ENCODE results near the gene RND2. TPM values are rescaled to one million over a fixed set of nuclear protein-coding genes. Genes with fewer than 3 reads are reported as not detected.

The RND2 gene
- total and polyA plus RNA-seq, 9 of the 15 experiments (the other 6 are each of a cell fraction or from before 2014, with no cell fraction given) = 0.15 to 1.9 (median 0.98) TPM

DNA sequence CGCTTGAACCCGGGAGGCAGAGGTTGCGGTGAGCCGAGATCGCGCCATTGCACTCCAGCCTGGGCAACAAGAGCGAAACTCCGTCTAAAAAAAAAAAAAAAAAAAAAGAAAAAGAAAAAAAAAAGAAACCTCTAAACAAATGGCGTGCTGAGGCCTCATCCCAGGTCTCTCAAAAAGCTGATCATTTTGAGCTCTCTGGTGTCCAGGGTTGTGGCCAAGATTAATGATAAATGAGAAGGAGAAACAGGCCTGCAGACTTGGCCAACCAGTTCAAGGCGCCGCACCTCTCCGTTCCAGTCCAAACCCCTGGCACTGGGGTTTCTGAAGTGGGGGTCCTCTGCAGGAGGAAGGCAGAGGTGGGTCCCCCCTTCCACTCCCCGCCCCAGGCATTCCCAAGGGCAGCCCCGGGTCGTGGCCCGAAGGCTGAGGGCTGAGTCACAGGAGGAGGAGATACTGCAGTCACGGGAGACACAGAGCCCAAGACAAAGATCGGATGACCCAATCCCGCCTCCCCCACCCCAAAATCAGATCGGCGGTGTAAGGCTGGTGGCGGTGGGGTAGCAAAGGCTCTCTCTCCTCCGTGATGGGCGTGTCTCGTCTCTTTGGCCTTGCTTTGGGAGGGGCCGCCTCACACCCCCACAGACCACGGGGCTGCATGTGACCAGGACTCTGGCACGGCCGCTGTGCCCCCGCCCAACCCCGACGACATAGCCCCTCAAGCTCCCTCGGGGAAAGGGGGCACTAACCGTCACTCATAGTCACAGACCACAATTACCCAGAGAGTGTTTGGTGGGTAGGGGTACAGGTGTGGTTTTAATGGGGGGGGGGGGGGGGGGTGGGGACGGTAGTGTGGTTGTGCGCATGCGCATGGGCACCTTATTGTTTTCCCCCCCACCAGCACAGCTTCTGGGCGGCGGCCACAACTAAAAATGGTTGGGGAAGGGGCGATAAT, 4.0 kb upstream of the RND2 start (continued):
- no peak for TF ChIP-seq ETS2 (tag; IDR thresholded peaks at IDR 0.05; ENCODE audit: borderline replicate concordance, poor library complexity, severe bottlenecking)
- TF ChIP-seq, protein P1, sequence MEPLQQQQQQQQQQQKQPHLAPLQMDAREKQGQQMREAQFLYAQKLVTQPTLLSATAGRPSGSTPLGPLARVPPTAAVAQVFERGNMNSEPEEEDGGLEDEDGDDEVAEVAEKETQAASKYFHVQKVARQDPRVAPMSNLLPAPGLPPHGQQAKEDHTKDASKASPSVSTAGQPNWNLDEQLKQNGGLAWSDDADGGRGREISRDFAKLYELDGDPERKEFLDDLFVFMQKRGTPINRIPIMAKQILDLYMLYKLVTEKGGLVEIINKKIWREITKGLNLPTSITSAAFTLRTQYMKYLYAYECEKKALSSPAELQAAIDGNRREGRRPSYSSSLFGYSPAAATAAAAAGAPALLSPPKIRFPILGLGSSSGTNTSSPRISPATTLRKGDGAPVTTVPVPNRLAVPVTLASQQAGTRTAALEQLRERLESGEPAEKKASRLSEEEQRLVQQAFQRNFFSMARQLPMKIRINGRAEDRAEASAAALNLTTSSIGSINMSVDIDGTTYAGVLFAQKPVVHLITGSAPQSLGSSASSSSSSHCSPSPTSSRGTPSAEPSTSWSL (CRISPR knock-in tag; IDR thresholded peaks at IDR 0.05; ENCODE audit: borderline replicate concordance) = no peak
- TF ChIP-seq KDM1A (IDR thresholded peaks at IDR 0.05) = peak; percentile 90 to 91
- 0 out of 2 replicates have a peak, but pooled peaks have one; percentile 45 for TF ChIP-seq LARP7 (IDR thresholded peaks at IDR 0.05)
- no peak for TF ChIP-seq ZBED1 (IDR thresholded peaks at IDR 0.05)
- no peak for TF ChIP-seq CHCHD3 (CRISPR knock-in tag; IDR thresholded peaks at IDR 0.05)
- TF ChIP-seq NR1H2 (CRISPR knock-in tag; IDR thresholded peaks at IDR 0.05) = no peak
- TF ChIP-seq PHF21A (IDR thresholded peaks at IDR 0.05; ENCODE audit: borderline replicate concordance, low read depth) = no peak
- TF ChIP-seq, protein P2, sequence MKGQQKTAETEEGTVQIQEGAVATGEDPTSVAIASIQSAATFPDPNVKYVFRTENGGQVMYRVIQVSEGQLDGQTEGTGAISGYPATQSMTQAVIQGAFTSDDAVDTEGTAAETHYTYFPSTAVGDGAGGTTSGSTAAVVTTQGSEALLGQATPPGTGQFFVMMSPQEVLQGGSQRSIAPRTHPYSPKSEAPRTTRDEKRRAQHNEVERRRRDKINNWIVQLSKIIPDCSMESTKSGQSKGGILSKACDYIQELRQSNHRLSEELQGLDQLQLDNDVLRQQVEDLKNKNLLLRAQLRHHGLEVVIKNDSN (CRISPR knock-in tag; IDR thresholded peaks at IDR 0.05) = peak; percentile 90
- no peak for TF ChIP-seq HNRNPLL (IDR thresholded peaks at IDR 0.05; ENCODE audit: low read depth, low read length, poor library complexity, severe bottlenecking)
- TF ChIP-seq DMBX1 (CRISPR knock-in tag; IDR thresholded peaks at IDR 0.05; ENCODE audit: borderline replicate concordance) = no peak
- no peak for TF ChIP-seq SRSF3 (IDR thresholded peaks at IDR 0.05; ENCODE audit: insufficient read depth, low read length)
- TF ChIP-seq CREBBP (IDR thresholded peaks at IDR 0.05; ENCODE audit: low read depth, low read length) = no peak
- TF ChIP-seq ZNF785 (CRISPR knock-in tag; IDR thresholded peaks at IDR 0.05) = no peak
- TF ChIP-seq MBD2 (IDR thresholded peaks at IDR 0.05; ENCODE audit: borderline replicate concordance, low read depth) = no peak
- TF ChIP-seq, protein P3, sequence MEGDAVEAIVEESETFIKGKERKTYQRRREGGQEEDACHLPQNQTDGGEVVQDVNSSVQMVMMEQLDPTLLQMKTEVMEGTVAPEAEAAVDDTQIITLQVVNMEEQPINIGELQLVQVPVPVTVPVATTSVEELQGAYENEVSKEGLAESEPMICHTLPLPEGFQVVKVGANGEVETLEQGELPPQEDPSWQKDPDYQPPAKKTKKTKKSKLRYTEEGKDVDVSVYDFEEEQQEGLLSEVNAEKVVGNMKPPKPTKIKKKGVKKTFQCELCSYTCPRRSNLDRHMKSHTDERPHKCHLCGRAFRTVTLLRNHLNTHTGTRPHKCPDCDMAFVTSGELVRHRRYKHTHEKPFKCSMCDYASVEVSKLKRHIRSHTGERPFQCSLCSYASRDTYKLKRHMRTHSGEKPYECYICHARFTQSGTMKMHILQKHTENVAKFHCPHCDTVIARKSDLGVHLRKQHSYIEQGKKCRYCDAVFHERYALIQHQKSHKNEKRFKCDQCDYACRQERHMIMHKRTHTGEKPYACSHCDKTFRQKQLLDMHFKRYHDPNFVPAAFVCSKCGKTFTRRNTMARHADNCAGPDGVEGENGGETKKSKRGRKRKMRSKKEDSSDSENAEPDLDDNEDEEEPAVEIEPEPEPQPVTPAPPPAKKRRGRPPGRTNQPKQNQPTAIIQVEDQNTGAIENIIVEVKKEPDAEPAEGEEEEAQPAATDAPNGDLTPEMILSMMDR (IDR thresholded peaks at IDR 0.05 in 2 of 3, conservative IDR thresholded peaks at IDR 0.05 in 1 of 3; ENCODE audit: insufficient read depth in 2 of 3, low read depth in 1 of 3, low read length in 3 of 3) = no peak
- TF ChIP-seq, protein P4, sequence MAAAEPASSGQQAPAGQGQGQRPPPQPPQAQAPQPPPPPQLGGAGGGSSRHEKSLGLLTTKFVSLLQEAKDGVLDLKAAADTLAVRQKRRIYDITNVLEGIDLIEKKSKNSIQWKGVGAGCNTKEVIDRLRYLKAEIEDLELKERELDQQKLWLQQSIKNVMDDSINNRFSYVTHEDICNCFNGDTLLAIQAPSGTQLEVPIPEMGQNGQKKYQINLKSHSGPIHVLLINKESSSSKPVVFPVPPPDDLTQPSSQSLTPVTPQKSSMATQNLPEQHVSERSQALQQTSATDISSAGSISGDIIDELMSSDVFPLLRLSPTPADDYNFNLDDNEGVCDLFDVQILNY (CRISPR knock-in tag; IDR thresholded peaks at IDR 0.05) = no peak
- TF ChIP-seq U2AF2 (optimal IDR thresholded peaks at IDR 0.05; ENCODE audit: low read depth, low read length) = no peak
- TF ChIP-seq JUNB (CRISPR knock-in tag; conservative IDR thresholded peaks at IDR 0.05) = no peak
- TF ChIP-seq, protein P5, sequence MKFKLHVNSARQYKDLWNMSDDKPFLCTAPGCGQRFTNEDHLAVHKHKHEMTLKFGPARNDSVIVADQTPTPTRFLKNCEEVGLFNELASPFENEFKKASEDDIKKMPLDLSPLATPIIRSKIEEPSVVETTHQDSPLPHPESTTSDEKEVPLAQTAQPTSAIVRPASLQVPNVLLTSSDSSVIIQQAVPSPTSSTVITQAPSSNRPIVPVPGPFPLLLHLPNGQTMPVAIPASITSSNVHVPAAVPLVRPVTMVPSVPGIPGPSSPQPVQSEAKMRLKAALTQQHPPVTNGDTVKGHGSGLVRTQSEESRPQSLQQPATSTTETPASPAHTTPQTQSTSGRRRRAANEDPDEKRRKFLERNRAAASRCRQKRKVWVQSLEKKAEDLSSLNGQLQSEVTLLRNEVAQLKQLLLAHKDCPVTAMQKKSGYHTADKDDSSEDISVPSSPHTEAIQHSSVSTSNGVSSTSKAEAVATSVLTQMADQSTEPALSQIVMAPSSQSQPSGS (CRISPR knock-in tag; IDR thresholded peaks at IDR 0.05) = no peak
- TF ChIP-seq HMGN3 (IDR thresholded peaks at IDR 0.05; ENCODE audit: borderline replicate concordance, extremely low read depth, insufficient read length, low read depth, low read length) = peak; percentile 82
- no peak for TF ChIP-seq CBX5 (IDR thresholded peaks at IDR 0.05; ENCODE audit: borderline replicate concordance, low read depth)

Measured in K562 (cell line).